ENCODE measurements around the gene NAA38. TPM values are rescaled to one million over a fixed set of nuclear protein-coding genes. Genes with fewer than 3 reads are reported as not detected.
A peak's percentile ranks its signal among the peaks of the same experiment; 100 is the strongest.

Gene NAA38
- total and polyA plus RNA-seq, 5 donors from 2014 or later, result 23.6 to 192 (median 130) TPM

DNA sequence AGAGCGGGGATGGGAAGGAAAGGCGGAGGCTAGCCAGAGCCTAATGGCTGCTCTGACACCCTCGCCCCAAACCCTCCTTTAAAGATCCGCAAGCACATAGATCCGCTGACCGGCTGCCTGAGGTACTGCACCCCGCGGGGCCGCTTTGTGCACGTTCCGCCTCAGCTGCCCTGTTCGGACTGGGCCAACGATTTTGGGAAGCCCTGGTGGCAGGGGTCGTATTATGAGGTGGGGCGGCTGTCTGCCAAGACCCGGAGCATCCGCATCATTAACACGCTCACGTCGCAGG is 1.1 kb upstream of the NAA38 start:
- no peak overlapping the region for H3K27ac Mint-ChIP-seq
- peaks cover 4 to 17% (median 6%) of the 10 kb centered on the region in 4 donors for H3K4me1 Mint-ChIP-seq
- H3K4me3 ChIP-seq (ENCODE audit: low read depth, low read length), result peak overlapping the region; percentile 98
- no peak for ATAC-seq (ENCODE audit: low read depth in 2 of 2)
- peak in 1 of 3 donors; percentile 22 for DNase-seq
- H3K27me3 ChIP-seq (ENCODE audit: control insufficient read depth, insufficient read depth, low read length), result no peaks in the 10 kb centered on the region
- no peaks in the 10 kb centered on the region for H3K9me3 ChIP-seq (ENCODE audit: control insufficient read depth in 2 of 2, low read length in 2 of 2)
- no peaks in the 10 kb centered on the region for H3K9me3 Mint-ChIP-seq
- no peaks in the 10 kb centered on the region for H3K27me3 Mint-ChIP-seq
- no peaks in the 10 kb centered on the region for H3K36me3 ChIP-seq (ENCODE audit: control insufficient read depth, insufficient read depth, low read length)
- H3K27ac ChIP-seq (ENCODE audit: insufficient read depth, low read length, poor library complexity, severe bottlenecking), result peak overlapping the region; percentile 89
- no peaks in the 10 kb centered on the region for H3K36me3 Mint-ChIP-seq
- H3K4me3 Mint-ChIP-seq, result no peak overlapping the region
- H3K4me1 ChIP-seq (ENCODE audit: control insufficient read depth, insufficient read depth, low read length, poor library complexity, severe bottlenecking), result peaks cover 31% of the 10 kb centered on the region

DNA sequence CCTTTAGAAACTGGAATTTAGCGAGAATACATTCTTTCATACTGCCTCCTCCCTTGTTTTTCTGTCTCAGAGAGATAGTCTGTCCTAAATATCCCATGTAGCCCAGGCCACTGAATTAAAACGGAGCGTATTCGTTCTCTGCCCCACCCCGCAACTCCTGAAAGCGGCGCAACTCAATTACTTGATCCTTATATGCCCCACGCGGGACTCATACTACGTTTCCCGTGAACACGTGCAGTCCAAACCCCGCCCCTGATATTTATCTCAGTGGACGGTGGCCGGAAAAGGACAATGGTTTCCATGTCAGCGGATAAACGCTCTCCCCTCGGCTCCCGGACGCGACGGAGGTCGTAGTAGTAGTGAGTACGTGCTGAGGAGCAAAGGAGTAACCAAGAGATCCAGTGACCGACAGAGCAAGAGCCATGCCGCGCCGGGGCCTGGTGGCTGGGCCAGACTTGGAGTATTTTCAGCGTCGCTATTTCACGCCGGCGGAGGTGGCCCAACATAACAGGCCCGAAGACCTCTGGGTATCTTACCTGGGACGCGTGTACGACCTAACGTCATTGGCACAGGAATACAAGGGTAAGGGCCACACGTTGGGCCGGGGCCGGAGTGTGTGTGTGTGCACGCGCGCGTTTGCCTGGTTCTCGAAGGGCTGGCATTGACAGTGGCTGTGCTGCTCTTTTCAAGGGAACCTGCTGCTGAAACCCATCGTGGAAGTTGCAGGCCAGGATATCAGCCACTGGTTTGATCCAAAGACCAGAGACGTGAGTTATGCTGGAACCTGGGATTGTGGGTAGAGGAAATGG is 558 bp upstream of the NAA38 start, which contains the start of gene CYB5D1:
Gene CYB5D1, plus strand, starts transcription at position 291 of the 809 bp plus-strand sequence. Its CDS starts 132 bp downstream, at position 423.
- peak within 1 kb of the TSS; percentile 89 for H3K27ac ChIP-seq (ENCODE audit: insufficient read depth, low read length, poor library complexity, severe bottlenecking)
- Mint-ChIP-seq H3K4me1 (peaks cover 4 to 16% (median 6%) of the 10 kb centered on the region in 4 donors), H3K27me3 (no peaks in the 10 kb centered on the region), H3K27ac (no peak within 1 kb of the TSS), H3K4me3 (no peak within 1 kb of the TSS), H3K36me3 (no peaks in the 10 kb centered on the region), H3K9me3 (no peaks in the 10 kb centered on the region)
- peak; percentile 56 for ATAC-seq (ENCODE audit: low read depth in 2 of 2)
- H3K27me3 ChIP-seq (ENCODE audit: control insufficient read depth, insufficient read depth, low read length), result no peaks in the 10 kb centered on the region
- peak within 1 kb of the TSS; percentile 98 for H3K4me3 ChIP-seq (ENCODE audit: low read depth, low read length)
- peaks cover 3% of the 10 kb centered on the region for H3K36me3 ChIP-seq (ENCODE audit: control insufficient read depth, insufficient read depth, low read length)
- H3K4me1 ChIP-seq (ENCODE audit: control insufficient read depth, insufficient read depth, low read length, poor library complexity, severe bottlenecking), result peaks cover 31% of the 10 kb centered on the region
- H3K9me3 ChIP-seq (ENCODE audit: control insufficient read depth in 2 of 2, low read length in 2 of 2), result no peaks in the 10 kb centered on the region
- peak; percentile 80 to 95 (median 94) for DNase-seq

- peak overlapping the region in 1 of 3 donors; percentile 66 for H3K27ac Mint-ChIP-seq
- no peak for ATAC-seq (ENCODE audit: low read depth in 2 of 2)
Measured at GRCh38 chr17:7856011-7856810, 1.1 kb downstream of the NAA38 start.

DNA sequence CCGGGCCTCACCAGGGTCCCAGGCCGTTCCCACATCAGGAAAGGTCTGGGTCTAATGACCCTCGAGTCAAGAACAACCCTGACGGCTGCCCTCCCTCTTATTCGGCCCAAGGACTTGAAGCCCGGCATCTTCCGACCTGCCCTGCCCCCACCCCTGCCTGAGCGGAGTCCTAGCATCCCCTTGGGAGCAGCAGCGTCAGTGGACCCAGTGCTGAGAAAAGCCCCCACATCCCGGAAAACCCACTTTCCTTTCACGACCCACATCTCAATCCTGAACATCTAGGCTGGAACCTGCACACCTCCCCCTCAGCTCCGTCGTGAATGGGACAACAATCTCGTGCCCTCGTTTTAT is 1.7 kb downstream of the NAA38 start:
- Mint-ChIP-seq H3K36me3 (no peaks in the 10 kb centered on the region), H3K4me1 (peaks cover 0 to 20% (median 9%) of the 10 kb centered on the region in 4 donors), H3K27ac (peak overlapping the region in 1 of 3 donors; percentile 66), H3K27me3 (no peaks in the 10 kb centered on the region), H3K4me3 (no peak overlapping the region), H3K9me3 (no peaks in the 10 kb centered on the region)
- ATAC-seq (ENCODE audit: low read depth in 2 of 2), result no peak
- H3K4me3 ChIP-seq (ENCODE audit: low read depth, low read length), result no peak overlapping the region
- H3K27ac ChIP-seq (ENCODE audit: insufficient read depth, low read length, poor library complexity, severe bottlenecking), result peak overlapping the region; percentile 89
- H3K9me3 ChIP-seq (ENCODE audit: control insufficient read depth in 2 of 2, low read length in 2 of 2), result no peaks in the 10 kb centered on the region
- H3K4me1 ChIP-seq (ENCODE audit: control insufficient read depth, insufficient read depth, low read length, poor library complexity, severe bottlenecking), result peaks cover 47% of the 10 kb centered on the region
- no peak for DNase-seq
- peaks cover 8% of the 10 kb centered on the region for H3K36me3 ChIP-seq (ENCODE audit: control insufficient read depth, insufficient read depth, low read length)
- no peaks in the 10 kb centered on the region for H3K27me3 ChIP-seq (ENCODE audit: control insufficient read depth, insufficient read depth, low read length)

More at GRCh38 chr17:7856011-7856810, 1.1 kb downstream of the NAA38 start:
- H3K27me3 Mint-ChIP-seq, result no peaks in the 10 kb centered on the region
- H3K4me3 Mint-ChIP-seq, result no peak overlapping the region
- Histone ChIP-seq H3K4me3 (ENCODE audit: low read depth, low read length) (peak overlapping the region; percentile 98), H3K9me3 (ENCODE audit: control insufficient read depth in 2 of 2, low read length in 2 of 2) (no peaks in the 10 kb centered on the region), H3K36me3 (ENCODE audit: control insufficient read depth, insufficient read depth, low read length) (peaks cover 8% of the 10 kb centered on the region), H3K27me3 (ENCODE audit: control insufficient read depth, insufficient read depth, low read length) (no peaks in the 10 kb centered on the region), H3K27ac (ENCODE audit: insufficient read depth, low read length, poor library complexity, severe bottlenecking) (peak overlapping the region; percentile 89), H3K4me1 (ENCODE audit: control insufficient read depth, insufficient read depth, low read length, poor library complexity, severe bottlenecking) (peaks cover 41% of the 10 kb centered on the region)
- H3K4me1 Mint-ChIP-seq, result peaks cover 0 to 17% (median 9%) of the 10 kb centered on the region in 4 donors
- H3K9me3 Mint-ChIP-seq, result no peaks in the 10 kb centered on the region
- peak in 1 of 3 donors; percentile 36 for DNase-seq
- no peaks in the 10 kb centered on the region for H3K36me3 Mint-ChIP-seq

DNA sequence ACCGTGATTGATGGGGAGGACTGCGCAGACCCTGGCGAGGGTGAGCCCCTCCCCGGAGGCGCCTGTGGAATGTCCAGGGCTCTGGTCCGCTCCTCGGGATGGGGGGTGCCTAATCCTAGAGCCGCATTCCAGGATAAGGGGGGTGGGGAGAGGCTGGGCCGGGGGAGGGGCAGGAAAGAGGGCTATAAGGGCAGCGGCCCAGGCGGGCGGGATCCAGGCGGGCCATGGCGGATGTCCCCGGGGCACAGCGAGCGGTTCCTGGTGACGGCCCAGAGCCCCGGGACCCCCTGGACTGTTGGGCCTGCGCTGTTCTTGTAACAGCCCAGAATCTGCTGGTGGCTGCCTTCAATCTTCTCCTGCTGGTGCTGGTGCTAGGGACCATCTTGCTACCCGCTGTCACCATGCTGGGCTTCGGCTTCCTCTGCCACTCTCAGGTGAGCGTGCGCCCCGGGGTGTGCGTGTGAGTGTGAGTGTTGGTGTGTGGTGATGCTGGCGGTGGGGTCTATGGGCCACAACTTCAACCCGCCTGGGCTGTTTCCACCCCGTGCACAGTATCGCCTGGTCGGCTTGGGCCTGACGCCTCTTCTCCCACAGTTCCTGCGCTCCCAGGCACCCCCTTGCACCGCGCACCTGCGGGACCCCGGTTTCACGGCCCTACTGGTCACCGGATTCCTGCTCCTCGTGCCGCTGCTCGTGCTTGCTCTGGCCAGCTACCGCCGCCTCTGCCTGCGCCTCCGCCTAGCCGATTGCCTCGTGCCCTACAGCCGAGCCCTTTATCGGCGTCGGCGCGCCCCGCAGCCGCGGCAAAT is 2.3 kb downstream of the NAA38 start, which contains the start of gene TMEM88:
Gene TMEM88, plus strand, starts transcription at position 216 of the 809 bp plus-strand sequence. Its CDS starts 9 bp downstream, at position 225.
- no peaks in the 10 kb centered on the region for H3K9me3 Mint-ChIP-seq
- peak within 1 kb of the TSS in 2 of 3 donors; percentile 66 to 67 for H3K27ac Mint-ChIP-seq

GRCh38 chr17:7854078-7854777 is 3.1 kb downstream of the NAA38 start:
- H3K4me1 Mint-ChIP-seq, result peaks cover 0 to 27% (median 8%) of the 10 kb centered on the region in 4 donors
- Histone ChIP-seq H3K4me1 (ENCODE audit: control insufficient read depth, insufficient read depth, low read length, poor library complexity, severe bottlenecking) (peaks cover 47% of the 10 kb centered on the region), H3K27ac (ENCODE audit: insufficient read depth, low read length, poor library complexity, severe bottlenecking) (no peak overlapping the region), H3K4me3 (ENCODE audit: low read depth, low read length) (no peak overlapping the region), H3K9me3 (ENCODE audit: control insufficient read depth in 2 of 2, low read length in 2 of 2) (no peaks in the 10 kb centered on the region), H3K27me3 (ENCODE audit: control insufficient read depth, insufficient read depth, low read length) (no peaks in the 10 kb centered on the region), H3K36me3 (ENCODE audit: control insufficient read depth, insufficient read depth, low read length) (peaks cover 16% of the 10 kb centered on the region)
- H3K27me3 Mint-ChIP-seq, result no peaks in the 10 kb centered on the region
- no peak for ATAC-seq (ENCODE audit: low read depth in 2 of 2)
- H3K27ac Mint-ChIP-seq, result no peak overlapping the region
- no peaks in the 10 kb centered on the region for H3K9me3 Mint-ChIP-seq
- DNase-seq, result no peak
- peak overlapping the region in 2 of 4 donors; percentile 16 to 52 for H3K4me3 Mint-ChIP-seq
- H3K36me3 Mint-ChIP-seq, result no peaks in the 10 kb centered on the region

More for the DNA sequence above, 2.3 kb downstream of the NAA38 start, which contains the start of gene TMEM88:
- Histone ChIP-seq H3K9me3 (ENCODE audit: control insufficient read depth in 2 of 2, low read length in 2 of 2) (no peaks in the 10 kb centered on the region), H3K27ac (ENCODE audit: insufficient read depth, low read length, poor library complexity, severe bottlenecking) (peak within 1 kb of the TSS; percentile 89), H3K27me3 (ENCODE audit: control insufficient read depth, insufficient read depth, low read length) (no peaks in the 10 kb centered on the region), H3K4me1 (ENCODE audit: control insufficient read depth, insufficient read depth, low read length, poor library complexity, severe bottlenecking) (peaks cover 47% of the 10 kb centered on the region), H3K4me3 (ENCODE audit: low read depth, low read length) (no peak within 1 kb of the TSS), H3K36me3 (ENCODE audit: control insufficient read depth, insufficient read depth, low read length) (peaks cover 8% of the 10 kb centered on the region)
- DNase-seq (no peak), ATAC-seq (ENCODE audit: low read depth in 2 of 2) (no peak)
- H3K36me3 Mint-ChIP-seq, result no peaks in the 10 kb centered on the region
- H3K27me3 Mint-ChIP-seq, result no peaks in the 10 kb centered on the region
- peak within 1 kb of the TSS in 2 of 4 donors; percentile 52 to 55 for H3K4me3 Mint-ChIP-seq
- peaks cover 0 to 22% (median 9%) of the 10 kb centered on the region in 4 donors for H3K4me1 Mint-ChIP-seq

- ATAC-seq (ENCODE audit: low read depth in 2 of 2) (no peak), DNase-seq (no peak)
- H3K4me1 Mint-ChIP-seq, result peaks cover 0 to 27% (median 8%) of the 10 kb centered on the region in 4 donors
- Histone ChIP-seq H3K27ac (ENCODE audit: insufficient read depth, low read length, poor library complexity, severe bottlenecking) (no peak overlapping the region), H3K27me3 (ENCODE audit: control insufficient read depth, insufficient read depth, low read length) (no peaks in the 10 kb centered on the region), H3K4me3 (ENCODE audit: low read depth, low read length) (no peak overlapping the region), H3K4me1 (ENCODE audit: control insufficient read depth, insufficient read depth, low read length, poor library complexity, severe bottlenecking) (peaks cover 43% of the 10 kb centered on the region), H3K36me3 (ENCODE audit: control insufficient read depth, insufficient read depth, low read length) (peaks cover 16% of the 10 kb centered on the region), H3K9me3 (ENCODE audit: control insufficient read depth in 2 of 2, low read length in 2 of 2) (no peaks in the 10 kb centered on the region)
- H3K27me3 Mint-ChIP-seq, result no peaks in the 10 kb centered on the region
- peak overlapping the region in 1 of 3 donors; percentile 38 for H3K27ac Mint-ChIP-seq
- H3K4me3 Mint-ChIP-seq, result peak overlapping the region in 2 of 4 donors; percentile 16 to 52
- H3K9me3 Mint-ChIP-seq, result no peaks in the 10 kb centered on the region
- no peaks in the 10 kb centered on the region for H3K36me3 Mint-ChIP-seq
Measured at GRCh38 chr17:7853691-7854038, 3.7 kb downstream of the NAA38 start.

Data from CD4-positive, CD25-positive, alpha-beta regulatory T cell (primary cell).